Fibroblast of villous mesenchyme (primary cell): ENCODE measurements around the gene NHS. TPM values are rescaled to one million over a fixed set of nuclear protein-coding genes. Genes with fewer than 3 reads are reported as not detected.

Experiments
- DNase-seq: peaks from one replicate; pipeline ENCODE4 v3.0.0-alpha.2; 2010; ENCODE audit warnings: low read depth
- H3K4me3 ChIP-seq: 2 replicates; pipeline ENCODE4 v1.5.1; 2011; ENCODE audit warnings: low read depth, mild to moderate bottlenecking, low read length
- CTCF ChIP-seq: IDR thresholded peaks from 2 replicates; pipeline ENCODE4 v1.5.1; 2012; ENCODE audit warnings: low read depth, mild to moderate bottlenecking, low read length; ENCODE audit not compliant: insufficient read depth
- total RNA-seq: library from RNA; depleted of rRNA; stranded (reverse); fragments of >200 nt; gene quantifications from 2 replicates; pipeline ENCODE4 v1.2.3, GENCODE V29; 2012

Gene NHS
- total RNA-seq, 1 donor, result 5.2 TPM

DNA sequence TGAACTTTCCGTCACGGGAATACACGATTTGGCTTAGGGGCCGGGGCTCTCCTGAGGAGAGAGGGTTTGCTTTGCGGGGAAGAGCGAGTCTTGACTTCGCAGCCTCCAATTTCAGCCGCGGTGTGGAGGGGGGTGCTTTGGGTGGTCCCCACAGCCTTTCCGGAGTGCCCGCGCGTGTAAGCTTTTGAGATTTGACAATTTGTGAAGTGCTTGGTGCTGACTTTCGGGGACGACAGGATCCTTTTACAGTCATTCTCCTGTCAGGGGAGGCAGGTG, 362.6 kb downstream of the NHS start:
- H3K4me3 ChIP-seq, result peak overlapping the region; percentile 77
- no peak for DNase-seq
- TF ChIP-seq CTCF, result no peak

DNA sequence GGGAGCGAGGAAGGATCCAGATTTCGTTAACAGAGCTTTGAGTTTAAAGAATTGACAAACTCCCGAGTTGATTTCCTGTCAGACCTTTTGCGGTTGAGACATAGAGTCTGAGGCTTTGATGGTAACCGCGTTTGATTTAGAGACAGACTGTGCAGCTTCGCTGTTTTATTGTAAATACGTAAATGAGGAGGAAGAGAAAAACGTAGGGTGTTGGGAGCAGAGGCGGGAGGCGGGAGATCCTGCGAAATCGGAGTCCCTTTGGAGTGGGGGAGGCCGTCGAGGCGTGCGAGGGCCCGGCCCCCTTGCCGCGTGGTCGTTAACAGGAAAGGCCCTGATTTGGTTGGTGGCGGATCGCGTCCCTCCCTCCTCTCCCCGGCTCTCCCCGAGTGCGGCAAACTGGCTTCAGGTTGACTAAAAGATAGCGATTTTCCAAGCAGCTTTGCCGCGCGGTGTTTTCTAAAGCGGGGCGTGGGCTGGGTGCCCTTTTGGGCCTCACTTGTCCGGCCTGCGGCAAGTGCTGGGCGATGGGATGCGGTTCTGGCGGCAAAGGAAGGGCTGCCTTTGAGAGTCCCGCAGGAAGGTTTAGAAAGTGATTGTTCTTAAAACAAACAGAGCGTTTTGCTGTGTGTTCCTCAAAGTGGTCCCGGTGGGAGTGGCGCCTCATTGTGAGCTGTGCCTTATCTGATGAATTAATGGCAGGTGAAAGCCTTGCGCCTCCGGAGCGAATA, 363.1 kb downstream of the NHS start:
- peak; percentile 37 for DNase-seq
- H3K4me3 ChIP-seq, result peak overlapping the region; percentile 77
- TF ChIP-seq CTCF, result no peak

DNA sequence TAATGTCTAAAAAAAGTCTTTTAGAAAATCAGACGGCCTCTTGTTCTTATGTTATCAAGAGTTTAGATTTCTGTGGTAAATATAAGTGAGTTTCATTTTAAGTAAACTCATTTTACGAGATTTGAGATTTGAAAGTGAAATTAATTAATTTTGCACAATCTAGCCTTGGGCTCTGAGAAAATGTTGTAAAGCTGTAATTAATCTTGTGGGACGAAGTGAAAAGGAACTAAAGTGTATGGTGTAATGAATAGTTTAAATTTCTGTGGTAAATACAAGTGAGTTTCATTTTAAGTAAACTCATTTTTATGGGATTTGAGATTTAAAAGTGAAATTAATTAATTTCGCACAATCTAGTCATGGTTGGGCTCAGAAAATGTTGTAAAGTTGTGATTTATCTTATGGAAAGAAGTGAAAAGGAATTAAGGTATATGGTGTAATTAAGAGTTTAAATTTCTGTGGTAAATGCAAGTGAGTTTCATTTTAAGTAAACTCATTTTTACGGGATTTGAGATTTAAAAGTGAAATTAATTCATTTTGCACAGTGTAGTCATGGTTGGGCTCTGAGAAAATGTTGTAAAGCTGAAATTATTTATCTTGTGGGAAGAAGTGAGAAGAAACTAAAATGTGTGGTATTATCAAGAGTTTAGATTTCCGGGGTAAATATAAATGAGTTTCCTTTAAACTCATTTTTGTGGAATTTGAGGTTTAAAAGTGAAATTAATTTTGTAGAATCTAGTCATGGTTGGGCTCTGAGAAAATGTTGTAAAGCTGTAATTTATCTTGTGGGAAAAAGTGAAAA, 363.9 kb downstream of the NHS start:
- no peak for TF ChIP-seq CTCF
- DNase-seq, result peak; percentile 34
- H3K4me3 ChIP-seq, result peak overlapping the region; percentile 77

DNA sequence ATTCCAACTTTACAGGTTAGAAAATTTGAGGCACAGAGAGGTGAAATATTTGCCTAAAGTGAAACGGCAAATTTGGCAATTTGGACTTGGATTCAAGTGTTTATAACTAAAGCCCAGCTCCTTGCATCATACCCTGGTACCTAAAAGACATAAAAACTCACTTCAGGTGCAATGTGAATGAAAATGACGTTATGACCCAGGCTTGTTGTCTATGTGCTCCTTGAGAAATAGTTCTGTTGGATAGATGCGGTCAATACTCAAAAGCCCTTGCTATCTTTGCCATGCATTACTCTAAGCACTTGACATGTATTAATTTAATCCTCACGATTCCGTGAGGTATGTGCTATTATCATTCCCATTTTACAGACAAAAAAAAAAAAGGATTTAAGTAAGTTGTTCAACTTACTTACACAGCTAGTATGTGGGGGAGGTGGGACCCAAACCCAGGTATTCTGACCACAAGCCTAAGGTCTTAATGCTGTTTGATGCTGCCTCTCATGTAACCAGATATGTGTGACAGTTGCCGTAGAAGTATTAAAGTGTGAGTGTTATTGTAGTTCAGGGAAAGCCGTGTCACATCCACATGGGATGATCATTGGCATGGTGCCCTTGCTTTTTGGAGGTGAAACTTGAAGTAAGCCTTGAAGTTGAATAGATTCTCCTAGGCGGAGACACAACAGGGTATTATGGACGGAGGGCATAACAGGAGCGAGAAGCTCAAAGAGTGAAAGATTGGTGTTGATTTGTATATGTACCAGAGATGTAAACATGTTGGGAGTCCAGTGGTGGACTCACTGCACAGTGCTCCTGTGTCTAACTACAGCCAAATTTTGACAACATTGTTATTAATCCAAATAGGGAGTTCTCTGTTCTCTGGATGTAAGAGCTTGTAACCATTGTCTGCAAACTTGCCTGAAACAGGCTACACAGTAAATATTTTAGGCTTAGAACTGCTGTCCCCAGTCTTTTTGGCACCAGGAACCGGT, 365.4 kb downstream of the NHS start:
- H3K4me3 ChIP-seq, result no peak overlapping the region
- no peak for TF ChIP-seq CTCF
- no peak for DNase-seq

DNA sequence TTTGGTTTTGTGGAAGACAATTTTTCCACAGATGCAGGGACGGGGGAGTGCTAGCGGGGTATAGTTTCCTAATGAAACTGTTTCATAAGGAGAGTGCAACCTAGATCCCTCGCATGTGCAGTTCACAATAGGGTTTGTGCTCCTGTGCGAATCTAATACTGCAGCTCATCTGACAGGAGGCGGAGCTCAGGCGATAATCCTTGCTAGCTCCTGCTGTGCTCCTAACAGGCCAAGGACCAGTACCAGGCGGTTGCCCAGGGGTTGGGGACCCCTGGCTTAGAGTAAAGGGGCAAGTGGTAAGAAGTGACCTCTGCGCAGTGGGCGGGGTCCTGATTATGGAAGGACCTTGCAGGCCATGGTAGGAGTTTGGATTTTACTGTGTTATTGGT, 366.1 kb downstream of the NHS start:
- no peak for DNase-seq
- no peak overlapping the region for H3K4me3 ChIP-seq
- no peak for TF ChIP-seq CTCF

DNA sequence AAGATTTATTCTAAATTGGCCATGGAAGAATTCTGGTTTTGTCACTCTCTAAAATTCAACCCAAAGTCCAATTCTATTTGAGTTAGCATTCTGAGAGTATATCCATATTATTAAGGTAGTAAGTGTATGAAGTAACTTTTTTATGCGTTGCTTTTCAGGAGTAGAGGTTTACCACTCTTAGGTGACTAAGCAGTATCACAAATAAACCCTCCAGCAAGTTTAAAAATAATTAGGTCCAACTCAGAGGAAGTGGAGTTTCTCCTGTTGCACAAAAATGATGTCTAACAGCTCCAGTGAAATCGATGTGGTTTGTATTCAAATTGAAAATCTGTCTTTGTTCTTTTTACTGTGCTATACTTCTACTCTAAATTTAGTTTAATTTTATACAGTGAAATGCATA, 368.9 kb downstream of the NHS start:
- H3K4me3 ChIP-seq, result no peak overlapping the region
- DNase-seq, result no peak
- no peak for TF ChIP-seq CTCF
